HG03280 (cell line): Measurements from ENCODE around the gene MT1X.
A peak's percentile ranks its signal among the peaks of the same experiment; 100 is the strongest.

ENCODE experiments used
- ATAC-seq: cut with Tn5 transposase; IDR thresholded peaks from one replicate; pipeline ENCODE4 v1.9.1; 2021; ENCODE audit warnings: mild to moderate bottlenecking, moderate library complexity; ENCODE audit not compliant: unreplicated experiment

The MT1X gene

GRCh38 chr16:56681939-56682702 lies at the start of gene MT1X:
Gene MT1X (plus strand): TSS chr16:56682470. CDS start chr16:56682541, 71 bp downstream.
- peak; percentile 99 for ATAC-seq

DNA sequence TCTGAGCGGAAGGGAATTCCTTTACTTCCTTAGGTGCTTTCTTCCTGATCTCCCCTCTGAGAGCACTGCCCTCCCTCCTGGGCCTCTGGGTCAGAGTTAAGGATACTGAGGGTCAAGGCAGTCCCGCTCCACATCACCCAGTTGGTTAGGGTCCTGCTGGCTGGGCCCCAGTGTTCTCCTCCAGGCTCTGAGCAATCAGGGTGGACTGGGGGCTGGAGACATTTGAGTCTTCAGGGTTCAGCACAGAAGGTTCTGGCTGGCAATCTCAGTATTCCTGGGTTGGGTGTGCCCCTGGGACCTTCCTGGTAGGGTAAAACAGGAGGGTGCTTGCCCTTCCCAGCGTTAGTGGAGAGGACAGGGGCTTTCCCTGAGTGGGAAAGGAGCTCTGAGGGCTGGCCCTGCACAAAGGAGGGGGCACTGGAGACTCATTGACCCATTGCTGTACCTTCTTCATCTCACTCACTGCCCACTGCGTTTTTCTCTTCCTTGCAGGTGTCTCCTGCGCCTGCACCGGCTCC lies 49.4 kb upstream of the MT1X start:
- no peak for ATAC-seq

DNA sequence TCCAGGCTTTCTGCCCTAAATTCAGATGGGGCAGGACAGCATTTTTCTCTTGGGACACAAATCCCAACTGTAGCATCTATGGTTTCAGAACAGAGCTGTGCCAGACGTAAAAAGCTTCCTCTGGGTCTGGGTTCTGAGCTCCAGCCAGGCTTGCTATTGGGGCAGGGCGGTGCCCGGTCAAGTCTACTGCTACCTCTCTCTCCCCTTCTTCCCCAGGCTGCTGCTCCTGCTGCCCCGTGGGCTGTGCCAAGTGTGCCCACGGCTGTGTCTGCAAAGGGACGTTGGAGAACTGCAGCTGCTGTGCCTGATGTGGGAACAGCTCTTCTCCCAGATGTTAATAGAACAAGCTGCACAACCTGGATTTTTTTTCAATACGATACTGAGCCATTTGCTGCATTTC lies 48.7 kb upstream of the MT1X start:
- ATAC-seq, result no peak

- no peak for ATAC-seq
Measured at GRCh38 chr16:56634715-56635440, 47.4 kb upstream of the MT1X start.

- no peak for ATAC-seq
Measured at GRCh38 chr16:56635441-56635967, 46.8 kb upstream of the MT1X start.

DNA sequence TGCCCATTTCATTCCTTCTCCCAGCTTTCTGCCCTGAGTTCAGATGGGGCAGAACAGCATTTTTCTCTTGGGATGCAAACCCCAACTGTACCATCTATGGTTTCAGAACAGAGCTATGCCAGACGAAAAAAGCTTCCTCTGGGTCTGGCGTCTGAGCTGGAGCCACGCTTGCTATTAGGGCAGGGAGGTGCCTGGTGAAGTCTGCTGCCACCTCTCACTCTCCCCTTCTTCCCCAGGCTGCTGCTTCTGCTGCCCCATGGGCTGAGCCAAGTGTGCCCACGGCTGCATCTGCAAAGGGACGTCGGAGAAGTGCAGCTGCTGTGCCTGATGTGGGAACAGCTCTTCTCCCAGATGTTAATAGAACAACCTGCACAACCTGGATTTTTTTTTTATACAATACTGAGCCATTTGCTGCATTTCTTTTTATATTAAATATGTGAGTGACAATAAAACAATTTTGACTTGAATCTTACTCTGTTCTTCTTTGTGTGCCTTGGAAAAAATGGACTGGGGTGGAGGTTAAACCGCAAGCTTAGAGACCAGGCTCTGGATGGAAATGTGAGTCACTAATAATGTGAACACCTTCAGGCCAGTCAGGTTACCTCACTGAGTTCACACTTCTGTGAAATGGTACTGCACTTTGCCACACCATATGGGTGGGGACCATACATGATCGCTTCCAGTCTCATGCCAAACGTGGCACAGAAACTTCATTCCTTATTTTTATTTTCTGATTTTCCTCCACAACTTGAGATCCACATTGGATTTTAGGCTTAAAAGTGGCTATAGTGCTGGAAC lies 45.5 kb upstream of the MT1X start:
- no peak for ATAC-seq

DNA sequence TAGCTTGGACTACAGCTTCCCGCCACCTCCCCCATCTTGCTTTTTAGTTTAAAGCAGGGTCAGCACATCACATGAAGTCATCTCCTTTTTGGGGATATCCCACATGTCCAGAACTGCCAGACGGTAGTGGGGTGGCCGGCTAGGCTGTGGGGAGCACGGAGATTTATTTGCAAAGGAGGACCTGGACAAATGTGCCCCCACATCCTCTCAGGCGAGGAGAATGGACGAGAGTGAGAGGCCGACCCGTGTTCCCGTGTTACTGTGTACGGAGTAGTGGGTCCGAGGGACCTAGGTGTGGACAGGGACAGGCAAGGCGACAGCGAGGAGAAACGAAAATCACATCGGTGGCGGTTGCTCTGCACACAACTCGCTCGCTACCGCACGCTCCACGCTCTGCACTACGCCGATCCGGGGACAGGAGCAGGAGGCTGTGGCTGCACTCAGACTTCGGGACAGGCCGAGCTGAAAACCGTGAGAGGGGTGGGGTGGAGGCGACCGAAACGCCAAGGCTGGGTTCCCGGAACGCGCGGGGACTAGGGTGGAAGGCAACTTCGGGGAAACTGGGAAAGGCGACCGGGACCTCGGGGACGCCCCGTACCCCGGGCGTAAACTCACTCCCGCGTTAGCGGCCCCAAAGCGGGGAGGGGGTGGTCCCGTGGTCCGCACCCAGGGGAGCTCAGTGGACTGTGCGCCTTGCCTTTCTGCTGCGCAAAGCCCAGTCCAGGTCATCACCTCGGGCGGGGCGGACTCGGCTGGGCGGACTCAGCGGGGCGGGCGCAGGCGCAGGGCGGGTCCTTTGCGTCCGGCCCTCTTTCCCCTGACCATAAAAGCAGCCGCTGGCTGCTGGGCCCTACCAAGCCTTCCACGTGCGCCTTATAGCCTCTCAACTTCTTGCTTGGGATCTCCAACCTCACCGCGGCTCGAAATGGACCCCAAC lies 44.2 kb upstream of the MT1X start, which contains the start of gene MT1A:
Gene MT1A, plus strand, starts transcription at position 853 of the 937 bp plus-strand sequence. Its CDS starts 73 bp downstream, at position 926.
- no peak for ATAC-seq

DNA sequence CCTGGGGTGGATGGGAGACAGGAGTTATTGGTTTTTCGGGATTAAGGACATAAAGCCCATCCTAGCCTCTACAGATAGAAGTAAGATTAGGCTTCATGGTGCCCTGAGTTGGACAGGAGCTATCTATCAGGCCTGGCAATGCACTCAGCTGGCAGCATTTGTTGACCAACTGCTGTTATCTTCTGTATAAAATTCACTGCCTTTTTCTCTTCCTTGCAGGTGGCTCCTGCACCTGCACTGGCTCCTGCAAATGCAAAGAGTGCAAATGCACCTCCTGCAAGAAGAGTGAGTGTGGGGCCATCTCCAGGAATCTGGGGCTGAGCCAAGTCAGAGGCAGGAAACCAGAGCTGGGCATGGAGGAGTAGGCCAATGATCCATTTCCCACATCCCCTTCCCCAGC lies 43.2 kb upstream of the MT1X start:
- no peak for ATAC-seq

DNA sequence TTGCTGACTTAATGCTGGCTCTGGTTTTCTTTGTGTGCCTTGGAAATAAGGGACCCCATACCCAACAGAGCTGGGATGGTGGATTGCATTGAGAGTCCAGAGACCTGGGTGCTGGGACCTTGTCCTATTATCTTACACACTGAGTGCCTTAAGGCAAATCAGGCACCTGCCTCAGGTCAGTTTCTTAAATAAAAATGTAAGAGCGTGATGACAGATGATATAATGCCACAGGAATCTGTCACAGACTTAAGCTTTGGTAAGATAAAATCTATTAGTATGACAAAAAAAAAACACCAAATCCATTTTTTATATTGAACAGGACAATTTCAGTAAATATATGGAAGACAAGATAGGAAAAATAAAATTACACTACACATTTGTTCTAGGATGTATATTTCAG lies 42.2 kb upstream of the MT1X start:
- no peak for ATAC-seq

DNA sequence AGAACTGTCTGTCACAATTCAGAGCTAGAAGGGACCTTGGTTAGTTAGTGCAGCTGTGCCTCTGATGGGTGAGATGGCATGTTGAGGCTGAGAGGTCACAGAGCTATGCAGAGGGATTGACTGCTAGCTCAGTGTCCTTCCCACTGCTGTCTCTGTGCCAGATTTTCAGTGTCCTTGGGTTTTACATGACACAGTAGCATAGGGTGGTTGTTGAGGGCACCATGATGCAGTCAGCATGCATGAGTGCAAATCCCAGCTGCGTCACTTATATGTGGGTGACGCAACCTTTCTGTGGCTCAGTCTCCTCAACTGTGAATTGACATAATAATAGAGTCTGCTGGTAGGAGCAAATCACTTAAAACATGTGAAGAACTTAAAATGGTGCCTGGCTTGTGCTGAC lies 41.1 kb upstream of the MT1X start:
- no peak for ATAC-seq

GRCh38 chr16:56643080-56643778 lies 39.0 kb upstream of the MT1X start:
- ATAC-seq, result no peak

GRCh38 chr16:56643833-56644232 lies 38.4 kb upstream of the MT1X start:
- ATAC-seq, result no peak

DNA sequence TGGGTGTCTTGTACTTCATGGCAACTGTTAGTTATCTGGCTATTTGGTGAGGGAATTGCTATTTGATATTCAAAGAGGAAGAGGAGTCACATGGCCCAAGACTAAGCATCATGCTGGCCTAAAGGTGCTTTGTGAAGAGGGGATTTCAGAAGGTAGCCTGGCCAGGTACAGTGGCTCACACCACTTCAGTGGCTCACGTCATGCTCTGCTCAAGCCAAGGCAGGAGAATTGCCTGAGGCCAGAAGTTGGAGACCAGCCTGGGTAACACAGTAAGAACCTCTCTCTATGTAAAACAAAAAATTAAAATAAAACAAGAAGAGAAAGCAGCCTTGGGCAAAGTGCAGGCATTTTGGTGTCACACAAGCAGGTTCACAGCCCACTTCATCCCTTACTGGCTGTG lies 37.0 kb upstream of the MT1X start:
- ATAC-seq, result no peak

DNA sequence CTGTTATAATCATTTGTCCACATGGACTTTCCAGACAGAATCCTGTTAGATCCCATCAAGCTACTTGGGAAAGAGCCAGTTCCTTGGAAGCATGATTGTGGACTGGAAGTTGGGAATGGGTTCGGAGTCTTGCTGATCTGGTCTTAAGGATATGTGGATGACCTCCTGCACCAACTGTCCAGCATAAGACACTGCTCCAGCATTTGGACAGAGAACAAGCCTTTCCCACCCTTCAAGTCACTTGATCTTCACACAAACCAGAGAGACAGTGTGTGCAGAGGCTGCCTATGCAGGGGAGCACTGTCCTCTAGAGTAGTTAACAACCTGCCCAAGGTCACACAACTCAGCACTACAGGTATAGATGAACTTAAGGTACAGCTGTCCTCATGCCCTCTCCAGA lies 36.4 kb upstream of the MT1X start:
- ATAC-seq, result no peak

- no peak for ATAC-seq
Measured at GRCh38 chr16:56647641-56648431, 34.4 kb upstream of the MT1X start.

DNA sequence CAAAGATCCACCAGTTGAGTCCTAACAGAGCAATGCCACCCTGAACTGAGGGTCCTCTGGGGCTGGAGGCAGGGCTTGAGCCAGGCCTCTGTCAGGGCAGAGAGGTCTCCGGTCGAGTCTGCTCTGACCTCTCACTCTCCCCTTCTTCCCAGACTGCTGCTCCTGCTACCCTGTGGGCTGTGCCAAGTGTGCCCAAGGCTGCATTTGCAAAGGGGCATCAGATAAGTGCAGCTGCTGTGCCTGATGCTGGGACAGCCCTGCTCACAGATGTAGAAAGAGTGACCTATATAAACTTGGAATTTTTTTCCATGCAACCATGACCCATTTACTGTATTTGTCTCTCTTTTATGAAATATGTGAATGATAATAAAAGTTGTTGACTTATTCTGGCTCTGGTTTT lies 33.0 kb upstream of the MT1X start:
- ATAC-seq, result no peak

DNA sequence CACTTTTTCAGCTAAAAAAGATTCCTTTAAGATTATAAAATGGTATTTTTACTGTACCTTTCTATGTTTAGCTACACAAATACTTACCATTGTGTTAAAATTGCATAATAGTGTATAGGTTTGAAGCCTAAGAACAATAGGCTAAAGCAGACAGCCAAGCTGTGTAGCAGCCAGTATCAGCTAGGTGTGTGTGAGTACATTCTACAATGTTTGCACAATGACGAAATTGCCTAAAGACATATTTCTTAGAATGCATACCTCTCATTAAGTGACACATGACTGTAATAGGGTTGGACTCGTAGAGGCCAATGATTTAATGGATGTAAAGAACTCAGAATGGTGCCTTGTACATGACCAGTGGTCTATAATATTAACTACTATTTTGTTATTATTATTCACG lies 32.5 kb upstream of the MT1X start:
- ATAC-seq, result no peak

- no peak for ATAC-seq
Measured at GRCh38 chr16:56651586-56651985, 30.7 kb upstream of the MT1X start, which contains the start of gene MT1B. Gene MT1B (plus strand): TSS chr16:56651886. CDS start chr16:56651954, 68 bp downstream.
